Measurements from ENCODE around the gene EGFR. TPM values are rescaled to one million over a fixed set of nuclear protein-coding genes. Genes with fewer than 3 reads are reported as not detected.

The EGFR gene
- polyA plus RNA-seq, 1 donor from 2014 or later, result 0.22 TPM

DNA sequence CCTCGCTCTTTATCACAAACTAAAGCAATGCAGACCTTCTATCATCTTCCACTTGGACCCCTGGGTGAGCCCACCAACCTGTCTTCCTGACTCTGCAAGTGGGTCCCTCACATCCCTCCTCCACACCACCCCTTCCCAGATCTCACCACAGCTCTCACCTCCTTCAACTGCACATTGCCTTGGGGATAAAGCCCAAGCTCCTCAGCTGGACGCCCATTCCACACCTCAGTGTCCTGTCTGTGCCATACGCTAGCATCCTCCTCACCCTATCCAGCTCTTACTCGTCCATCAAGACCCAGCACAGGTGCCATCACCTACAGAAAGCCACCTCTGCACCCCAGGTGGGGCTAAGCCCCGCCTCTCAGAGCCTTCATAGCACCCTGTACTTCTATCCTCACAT, 205.3 kb downstream of the EGFR start:
- no peak overlapping the region for H3K27ac ChIP-seq (ENCODE audit: low read length)
- H3K4me2 ChIP-seq (ENCODE audit: low read length), result no peak overlapping the region
- H3K9me3 ChIP-seq (ENCODE audit: low read length), result no peaks in the 10 kb centered on the region
- no peaks in the 10 kb centered on the region for H3K79me2 ChIP-seq (replicated peaks; ENCODE audit: insufficient read depth, low read length)
- no peak overlapping the region for H3K9ac ChIP-seq (ENCODE audit: low read length)
- H3K4me3 ChIP-seq (ENCODE audit: low read length), result no peak overlapping the region
- H3K9me2 ChIP-seq (ENCODE audit: insufficient read depth, low read length), result no peaks in the 10 kb centered on the region
- H3F3A ChIP-seq (ENCODE audit: insufficient read depth, low read length, poor library complexity, severe bottlenecking), result no peaks in the 10 kb centered on the region
- H3K27me3 ChIP-seq (ENCODE audit: insufficient read depth, low read depth, low read length), result no peaks in the 10 kb centered on the region
- no peaks in the 10 kb centered on the region for H4K20me1 ChIP-seq (ENCODE audit: insufficient read depth)
- H2AFZ ChIP-seq (ENCODE audit: low read depth, low read length), result no peak overlapping the region
- TF ChIP-seq RAD21 (conservative IDR thresholded peaks at IDR 0.05) (no peak), SMC3 (conservative IDR thresholded peaks at IDR 0.05; ENCODE audit: poor library complexity) (no peak), POLR2AphosphoS5 (IDR thresholded peaks at IDR 0.05) (no peak), MXI1 (conservative IDR thresholded peaks at IDR 0.05; ENCODE audit: poor library complexity, severe bottlenecking) (no peak), TAF1 (IDR thresholded peaks at IDR 0.05; ENCODE audit: low read depth) (no peak), EZH2 (IDR thresholded peaks at IDR 0.05; ENCODE audit: borderline replicate concordance, insufficient read depth, low read length, poor library complexity, severe bottlenecking) (no peak), CTCF (IDR thresholded peaks at IDR 0.05; ENCODE audit: poor library complexity, severe bottlenecking) (no peak), EP300 (conservative IDR thresholded peaks at IDR 0.05; ENCODE audit: poor library complexity, severe bottlenecking) (no peak)
- TF ChIP-seq, protein P1, sequence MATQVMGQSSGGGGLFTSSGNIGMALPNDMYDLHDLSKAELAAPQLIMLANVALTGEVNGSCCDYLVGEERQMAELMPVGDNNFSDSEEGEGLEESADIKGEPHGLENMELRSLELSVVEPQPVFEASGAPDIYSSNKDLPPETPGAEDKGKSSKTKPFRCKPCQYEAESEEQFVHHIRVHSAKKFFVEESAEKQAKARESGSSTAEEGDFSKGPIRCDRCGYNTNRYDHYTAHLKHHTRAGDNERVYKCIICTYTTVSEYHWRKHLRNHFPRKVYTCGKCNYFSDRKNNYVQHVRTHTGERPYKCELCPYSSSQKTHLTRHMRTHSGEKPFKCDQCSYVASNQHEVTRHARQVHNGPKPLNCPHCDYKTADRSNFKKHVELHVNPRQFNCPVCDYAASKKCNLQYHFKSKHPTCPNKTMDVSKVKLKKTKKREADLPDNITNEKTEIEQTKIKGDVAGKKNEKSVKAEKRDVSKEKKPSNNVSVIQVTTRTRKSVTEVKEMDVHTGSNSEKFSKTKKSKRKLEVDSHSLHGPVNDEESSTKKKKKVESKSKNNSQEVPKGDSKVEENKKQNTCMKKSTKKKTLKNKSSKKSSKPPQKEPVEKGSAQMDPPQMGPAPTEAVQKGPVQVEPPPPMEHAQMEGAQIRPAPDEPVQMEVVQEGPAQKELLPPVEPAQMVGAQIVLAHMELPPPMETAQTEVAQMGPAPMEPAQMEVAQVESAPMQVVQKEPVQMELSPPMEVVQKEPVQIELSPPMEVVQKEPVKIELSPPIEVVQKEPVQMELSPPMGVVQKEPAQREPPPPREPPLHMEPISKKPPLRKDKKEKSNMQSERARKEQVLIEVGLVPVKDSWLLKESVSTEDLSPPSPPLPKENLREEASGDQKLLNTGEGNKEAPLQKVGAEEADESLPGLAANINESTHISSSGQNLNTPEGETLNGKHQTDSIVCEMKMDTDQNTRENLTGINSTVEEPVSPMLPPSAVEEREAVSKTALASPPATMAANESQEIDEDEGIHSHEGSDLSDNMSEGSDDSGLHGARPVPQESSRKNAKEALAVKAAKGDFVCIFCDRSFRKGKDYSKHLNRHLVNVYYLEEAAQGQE (IDR thresholded peaks at IDR 0.05; ENCODE audit: borderline replicate concordance), result no peak
- no peaks in the 10 kb centered on the region for H3K36me3 ChIP-seq (ENCODE audit: insufficient read depth, low read length)

GRCh38 chr7:55224810-55225209, 206.0 kb downstream of the EGFR start:
- no peak overlapping the region for H3K9ac ChIP-seq (ENCODE audit: low read length)
- no peak overlapping the region for H2AFZ ChIP-seq (ENCODE audit: low read depth, low read length)
- no peaks in the 10 kb centered on the region for H3K79me2 ChIP-seq (replicated peaks; ENCODE audit: insufficient read depth, low read length)
- no peaks in the 10 kb centered on the region for H4K20me1 ChIP-seq (ENCODE audit: insufficient read depth)
- H3F3A ChIP-seq (ENCODE audit: insufficient read depth, low read length, poor library complexity, severe bottlenecking), result no peaks in the 10 kb centered on the region
- H3K4me3 ChIP-seq (ENCODE audit: low read length), result no peak overlapping the region
- no peak overlapping the region for H3K27ac ChIP-seq (ENCODE audit: low read length)
- H3K9me2 ChIP-seq (ENCODE audit: insufficient read depth, low read length), result no peaks in the 10 kb centered on the region
- H3K9me3 ChIP-seq (ENCODE audit: low read length), result no peaks in the 10 kb centered on the region
- H3K36me3 ChIP-seq (ENCODE audit: insufficient read depth, low read length), result no peaks in the 10 kb centered on the region
- H3K27me3 ChIP-seq (ENCODE audit: insufficient read depth, low read depth, low read length), result no peaks in the 10 kb centered on the region
- TF ChIP-seq RAD21 (conservative IDR thresholded peaks at IDR 0.05), result no peak
- no peak for TF ChIP-seq EP300 (conservative IDR thresholded peaks at IDR 0.05; ENCODE audit: poor library complexity, severe bottlenecking)
- TF ChIP-seq POLR2AphosphoS5 (IDR thresholded peaks at IDR 0.05), result no peak
- TF ChIP-seq MXI1 (conservative IDR thresholded peaks at IDR 0.05; ENCODE audit: poor library complexity, severe bottlenecking), result no peak
- TF ChIP-seq, protein P1 (IDR thresholded peaks at IDR 0.05; ENCODE audit: borderline replicate concordance), result no peak
- no peak for TF ChIP-seq EZH2 (IDR thresholded peaks at IDR 0.05; ENCODE audit: borderline replicate concordance, insufficient read depth, low read length, poor library complexity, severe bottlenecking)
- TF ChIP-seq CTCF (IDR thresholded peaks at IDR 0.05; ENCODE audit: poor library complexity, severe bottlenecking), result no peak
- TF ChIP-seq TAF1 (IDR thresholded peaks at IDR 0.05; ENCODE audit: low read depth), result no peak
- TF ChIP-seq SMC3 (conservative IDR thresholded peaks at IDR 0.05; ENCODE audit: poor library complexity), result no peak
- H3K4me2 ChIP-seq (ENCODE audit: low read length), result no peak overlapping the region

Measured in neural cell (in vitro differentiated cells).